GM18867 (cell line): ENCODE data around the gene DNMBP.
"Not testable (repeated sequence)": the region's sequence is repeated elsewhere in the genome, so short reads cannot be mapped to it uniquely, and the experiment has no call there.

Experiments
- ATAC-seq: cut with Tn5 transposase; IDR thresholded peaks from one replicate; pipeline ENCODE4 v1.9.1; 2021; ENCODE audit warnings: mild to moderate bottlenecking, moderate library complexity; ENCODE audit not compliant: unreplicated experiment

The DNMBP gene

GRCh38 chr10:99917963-99918825 lies 91.6 kb downstream of the DNMBP start:
- no peak for ATAC-seq

GRCh38 chr10:99916776-99917175 lies 93.0 kb downstream of the DNMBP start:
- no peak for ATAC-seq

- no peak for ATAC-seq
Observed at GRCh38 chr10:99915414-99915813, 94.3 kb downstream of the DNMBP start.

- no peak for ATAC-seq
Observed at GRCh38 chr10:99914236-99914635, 95.5 kb downstream of the DNMBP start.

GRCh38 chr10:99913831-99914235 lies 95.9 kb downstream of the DNMBP start:
- ATAC-seq, result no peak

GRCh38 chr10:99912041-99912440 lies 97.7 kb downstream of the DNMBP start:
- ATAC-seq, result no peak

GRCh38 chr10:99908512-99908911 lies 101.2 kb downstream of the DNMBP start:
- ATAC-seq, result no peak

GRCh38 chr10:99906470-99906869 lies 103.3 kb downstream of the DNMBP start:
- ATAC-seq, result no peak

- no peak for ATAC-seq
Observed at GRCh38 chr10:99905971-99906370, 103.8 kb downstream of the DNMBP start.

GRCh38 chr10:99895867-99896266 lies 113.9 kb downstream of the DNMBP start:
- no peak for ATAC-seq

- ATAC-seq, result not testable (repeated sequence)
Observed at GRCh38 chr10:99895066-99895465, 114.7 kb downstream of the DNMBP start.

- ATAC-seq, result no peak
Observed at GRCh38 chr10:99894613-99895012, 115.1 kb downstream of the DNMBP start.

- no peak for ATAC-seq
Observed at GRCh38 chr10:99888622-99889021, 121.1 kb downstream of the DNMBP start.

GRCh38 chr10:99883523-99883922 lies 126.2 kb downstream of the DNMBP start:
- no peak for ATAC-seq

- ATAC-seq, result no peak
Observed at GRCh38 chr10:99881371-99881770, 128.4 kb downstream of the DNMBP start.

GRCh38 chr10:99880080-99880835 lies 129.5 kb downstream of the DNMBP start:
- no peak for ATAC-seq

GRCh38 chr10:99875473-99875872 lies 134.3 kb downstream of the DNMBP start:
- no peak for ATAC-seq

GRCh38 chr10:99874341-99875085 lies 135.2 kb downstream of the DNMBP start:
- no peak for ATAC-seq

- no peak for ATAC-seq
Observed at GRCh38 chr10:99873846-99874245, 135.9 kb downstream of the DNMBP start.

GRCh38 chr10:99872367-99873162 lies 137.2 kb downstream of the DNMBP start:
- no peak for ATAC-seq
